Cardiac septum (tissue), 1 donor: ENCODE measurements around the gene ATP6AP2. TPM values are rescaled to one million over a fixed set of nuclear protein-coding genes. Genes with fewer than 3 reads are reported as not detected.

Experiments used
- DNase-seq: peaks from one replicate; pipeline ENCODE4 v3.0.0-alpha.2; 2020; ENCODE audit warnings: low spot score
- intact Hi-C: fragments of 100-400 bp; cut with DNase I; formaldehyde crosslinking; loops from one replicate; pipeline ENCODE4 v1.14.0; 2022
- total RNA-seq: library from RNA; stranded (reverse); fragmentation: NEBNext Ultra II Directional; extraction: Animal tissue kit (Norgen Biotek cat#: 25700); gene quantifications from one replicate; pipeline ENCODE4 v1.2.1, GENCODE V29; 2021
- donor health status: DM: no; HTN: no; CAD: no.

Gene ATP6AP2
- total RNA-seq, 1 donor from 2014 or later: 43.7 TPM

DNA sequence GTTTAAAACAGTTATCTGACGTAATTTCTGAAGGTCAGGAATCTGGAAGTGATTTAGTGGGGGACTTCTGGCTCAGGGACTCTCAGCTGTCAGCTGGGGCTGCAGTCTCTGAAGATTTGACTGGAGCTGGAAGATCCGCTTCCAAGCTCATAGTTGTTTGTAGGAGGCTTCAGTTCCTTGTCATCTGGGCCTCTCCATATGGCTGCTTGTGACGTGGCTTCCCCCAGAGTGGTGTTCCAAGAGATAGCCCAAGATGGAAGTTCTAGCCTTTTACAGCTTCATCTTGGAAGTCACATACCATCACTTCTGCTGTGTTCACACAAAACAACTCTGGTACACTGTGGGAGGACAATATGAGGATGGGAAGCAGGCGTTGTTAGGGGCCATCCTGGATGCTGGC, 44.5 kb downstream of the ATP6AP2 start:
- no peak for DNase-seq
- intact Hi-C loops: no loop called here

GRCh38 chrX:40628506-40628905, 47.7 kb downstream of the ATP6AP2 start:
- intact Hi-C loops: no loop called here
- DNase-seq: no peak

- intact Hi-C loops: no loop called here
- DNase-seq: no peak
Measured at GRCh38 chrX:40632199-40632598, 51.4 kb downstream of the ATP6AP2 start.

DNA sequence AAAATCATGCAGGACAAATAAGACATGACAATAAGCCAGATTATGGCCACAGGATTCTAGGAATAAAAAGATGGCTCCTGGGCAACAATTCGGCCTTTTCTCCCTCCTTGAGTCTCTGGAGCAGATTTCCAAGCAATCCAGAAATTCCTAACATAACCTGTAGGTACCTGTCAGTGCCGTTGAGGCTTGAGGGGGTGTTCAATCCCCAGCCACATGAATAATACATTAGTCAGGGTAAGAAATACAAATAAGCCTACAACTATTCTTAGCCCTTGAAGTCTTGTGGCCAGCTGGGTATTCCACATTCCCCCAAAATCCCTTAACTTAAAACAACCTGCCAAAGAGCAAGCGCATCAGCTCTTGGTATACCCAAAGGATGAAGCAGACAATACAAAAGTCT, 56.9 kb downstream of the ATP6AP2 start:
- DNase-seq: no peak
- intact Hi-C loops: no loop called here

DNA sequence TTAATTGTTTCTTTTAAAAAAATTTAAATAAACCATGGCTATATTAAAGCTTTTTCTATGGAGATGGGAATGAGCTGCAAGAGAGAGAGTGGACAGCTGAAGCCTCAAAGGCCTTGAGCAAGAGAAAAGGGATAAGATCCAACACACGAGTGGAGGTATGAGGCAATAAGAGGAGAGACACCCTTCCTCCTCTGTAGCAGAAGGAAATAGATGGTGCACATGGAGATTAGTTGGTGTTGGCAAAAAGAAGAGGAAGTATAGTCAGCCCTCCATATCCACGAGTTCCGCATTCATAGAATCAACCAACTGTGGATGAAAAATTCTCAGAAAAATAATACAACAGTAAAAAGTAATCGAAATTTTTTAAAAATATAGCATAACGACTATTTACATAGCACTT, 63.4 kb downstream of the ATP6AP2 start:
- intact Hi-C loops: loop anchor here (10.0 kb wide), 2 partner anchors 99 to 611 kb away; no protein-coding TSS in a partner anchor
- no peak for DNase-seq

DNA sequence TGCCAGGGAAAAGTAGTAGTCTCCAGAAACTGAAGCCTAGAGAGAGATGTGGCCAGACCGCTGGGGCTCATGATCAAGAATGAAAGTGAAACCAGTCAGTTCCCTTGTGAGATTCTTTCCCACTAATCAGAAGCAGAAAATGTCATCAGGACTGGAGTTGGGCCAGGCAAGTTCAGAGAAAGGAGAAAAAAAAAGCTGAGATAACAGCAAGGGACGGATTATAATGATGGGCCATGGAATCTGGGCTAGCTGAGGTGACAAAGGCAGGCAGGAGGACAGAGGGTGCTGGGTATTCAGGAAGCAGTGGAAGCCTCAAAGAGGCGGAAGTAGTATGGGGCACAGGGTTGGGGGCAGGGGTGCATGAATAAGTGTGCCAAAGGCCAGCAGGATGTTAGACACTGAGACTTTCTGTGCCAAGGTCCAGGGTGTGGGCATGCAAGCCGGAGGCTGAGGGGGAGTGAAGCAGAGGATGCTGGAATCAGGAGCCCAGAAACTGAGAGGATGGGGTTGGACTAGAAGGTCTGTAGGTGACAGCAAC, 64.1 kb downstream of the ATP6AP2 start:
- intact Hi-C loops: loop anchor here (5.0 to 10.0 kb wide), 3 partner anchors 92 to 610 kb away; partner anchors contain the start of gene MED14
- DNase-seq: no peak

DNA sequence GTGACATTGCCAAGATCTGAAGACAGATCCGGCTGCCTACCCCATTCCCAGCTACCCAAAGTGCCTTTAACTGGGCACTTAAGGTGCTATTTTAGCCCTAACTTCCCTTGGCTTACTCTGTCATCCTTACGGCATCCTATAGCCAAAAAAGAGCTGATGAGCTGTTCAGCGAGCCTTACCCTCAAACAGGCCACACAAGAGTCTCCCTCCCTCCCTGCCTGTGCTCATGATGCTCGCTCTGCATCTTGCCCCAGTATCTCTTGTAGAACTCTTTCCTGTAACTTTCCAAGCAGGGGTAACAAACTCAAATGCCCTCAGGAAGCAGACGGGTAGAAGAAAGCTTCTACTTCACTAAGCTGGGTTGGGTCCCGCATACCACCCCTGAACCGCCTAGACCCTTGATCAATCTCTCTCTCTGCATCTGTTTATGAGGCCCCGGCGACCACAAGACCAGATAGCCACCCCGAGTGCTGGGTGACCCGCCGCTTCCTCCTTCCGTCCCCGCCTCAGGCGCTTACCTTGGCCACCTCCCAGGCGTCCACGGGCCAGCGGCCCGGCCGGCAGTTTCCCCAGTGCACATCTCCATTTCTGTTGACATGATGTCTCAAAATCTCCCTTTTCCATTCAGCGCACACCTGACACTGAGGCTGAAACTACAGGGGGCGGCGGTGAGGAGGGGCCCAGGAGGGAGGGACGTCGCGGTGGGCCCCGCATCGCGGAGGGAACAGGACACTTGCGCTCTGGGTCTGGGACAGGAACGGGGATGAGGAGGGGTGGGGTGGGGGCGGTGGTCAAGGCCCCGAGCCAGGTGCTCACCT, 65.9 kb downstream of the ATP6AP2 start:
- DNase-seq: peak; percentile 81
- intact Hi-C loops: loop anchor here (2.0 to 10.0 kb wide), 4 partner anchors 91 to 608 kb away; partner anchors contain the start of genes MED14 and USP9X

- DNase-seq: peak; percentile 96
- intact Hi-C loops: loop anchor here (2.0 to 10.0 kb wide), 4 partner anchors 90 to 607 kb away; partner anchors contain the start of genes MED14 and USP9X
Measured at GRCh38 chrX:40647307-40648197, 66.8 kb downstream of the ATP6AP2 start, which contains the start of gene CXorf38. CXorf38 (minus strand) TSS chrX:40647561; CDS start chrX:40647520, 41 bp downstream.

- intact Hi-C loops: loop anchor here (2.0 to 5.0 kb wide), 2 partner anchors 143 to 466 kb away; no protein-coding TSS in a partner anchor
- no peak for DNase-seq
Measured at GRCh38 chrX:40651620-40652223, 71.0 kb downstream of the ATP6AP2 start.

GRCh38 chrX:40652664-40653063, 71.9 kb downstream of the ATP6AP2 start:
- intact Hi-C loops: loop anchor here (5.0 kb wide), 1 partner anchor 465 kb away; no protein-coding TSS in a partner anchor
- DNase-seq: no peak

DNA sequence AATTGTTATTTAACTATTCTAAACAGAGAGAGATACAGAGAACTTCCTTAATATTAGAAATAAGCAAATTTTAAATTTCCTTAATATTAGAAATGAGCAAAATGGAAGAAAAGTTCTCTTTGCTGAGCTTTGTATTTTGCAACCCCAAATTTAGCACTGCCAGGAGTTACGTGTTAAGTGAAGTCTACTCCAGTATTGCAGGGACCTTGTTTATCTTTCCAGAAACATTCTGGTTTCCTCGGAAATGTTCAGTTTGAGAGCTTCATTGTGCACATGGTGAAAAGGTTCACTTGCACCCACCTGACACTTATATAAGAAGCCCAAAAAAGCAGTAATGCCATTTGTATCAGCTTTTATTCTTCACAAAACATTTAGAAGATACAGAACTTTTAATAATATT, 72.8 kb downstream of the ATP6AP2 start:
- intact Hi-C loops: loop anchor here (5.0 kb wide), 1 partner anchor 464 kb away; no protein-coding TSS in a partner anchor
- DNase-seq: no peak

Other genes starting within 250 kb of the ATP6AP2 start
- not detected for gene MPC1L, start 42.5 kb downstream of the ATP6AP2 start, total RNA-seq
- gene CXorf38, start 66.6 kb downstream of the ATP6AP2 start, total RNA-seq: 6.2 TPM
- gene MED14, start 154.6 kb downstream of the ATP6AP2 start, total RNA-seq: 38.3 TPM